H9 (cell line): ENCODE results near the gene ELFN2. TPM values are rescaled to one million over a fixed set of nuclear protein-coding genes. Genes with fewer than 3 reads are reported as not detected.

Experiments used
- DNase-seq: peaks from one replicate; pipeline ENCODE4 v3.0.0-alpha.2; 2017
- H2AFZ ChIP-seq: one replicate; pipeline ENCODE4 v1.6.1; 2013; ENCODE audit warnings: mild to moderate bottlenecking, low read length, control low read depth, moderate library complexity
- H2AK5ac ChIP-seq: 2 replicates; pipeline ENCODE4 v1.6.1; 2013; ENCODE audit warnings: low read length, control low read depth, mixed read lengths; ENCODE audit not compliant: insufficient read length
- H2BK120ac ChIP-seq: one replicate; pipeline ENCODE4 v1.6.1; 2013; ENCODE audit warnings: low read depth, mild to moderate bottlenecking, low read length, control low read depth, inconsistent platforms; ENCODE audit not compliant: poor library complexity, severe bottlenecking
- H2BK12ac ChIP-seq: 2 replicates; pipeline ENCODE4 v1.6.1; 2013; ENCODE audit warnings: low read length, control low read depth, mixed read lengths, low read depth; ENCODE audit not compliant: insufficient read length
- H2BK15ac ChIP-seq: 2 replicates; pipeline ENCODE4 v1.6.1; 2013; ENCODE audit warnings: low read depth, low read length, control low read depth
- H2BK20ac ChIP-seq: one replicate; pipeline ENCODE4 v1.6.1; 2013; ENCODE audit warnings: low read depth, mild to moderate bottlenecking, low read length, control low read depth, inconsistent platforms; ENCODE audit not compliant: poor library complexity, severe bottlenecking
- H2BK5ac ChIP-seq: 2 replicates; pipeline ENCODE4 v1.6.1; 2013; ENCODE audit warnings: low read length, control low read depth, mixed read lengths; ENCODE audit not compliant: insufficient read length
- H3K14ac ChIP-seq: 2 replicates; pipeline ENCODE4 v1.6.1; 2013; ENCODE audit warnings: low read length, control low read depth; ENCODE audit not compliant: insufficient read depth
- H3K18ac ChIP-seq: 2 replicates; pipeline ENCODE4 v1.6.1; 2013; ENCODE audit warnings: low read depth, mild to moderate bottlenecking, mixed read lengths, low read length, control low read depth; ENCODE audit not compliant: insufficient read length
- H3K23ac ChIP-seq: 2 replicates; pipeline ENCODE4 v1.6.1; 2013; ENCODE audit warnings: low read length, control low read depth, mixed read lengths, low read depth; ENCODE audit not compliant: insufficient read length
- H3K23me2 ChIP-seq: 2 replicates; pipeline ENCODE4 v1.6.1; 2013; ENCODE audit warnings: low read depth, mild to moderate bottlenecking, mixed read lengths, low read length, control low read depth; ENCODE audit not compliant: insufficient read length, poor library complexity, severe bottlenecking
- H3K27ac ChIP-seq: 2 replicates; pipeline ENCODE4 v1.5.1; 2013; ENCODE audit warnings: low read length, control low read depth, mixed read lengths, low read depth; ENCODE audit not compliant: insufficient read length
- H3K27me3 ChIP-seq: 2 replicates; pipeline ENCODE4 v1.6.1; 2013; ENCODE audit warnings: low read length, control low read depth, inconsistent platforms; ENCODE audit not compliant: insufficient read depth
- H3K4ac ChIP-seq: 2 replicates; pipeline ENCODE4 v1.6.1; 2013; ENCODE audit warnings: low read depth, mild to moderate bottlenecking, control low read depth, inconsistent platforms, low read length, moderate library complexity
- H3K4me1 ChIP-seq: 2 replicates; pipeline ENCODE4 v1.6.1; 2013; ENCODE audit warnings: low read length, control low read depth, inconsistent platforms; ENCODE audit not compliant: insufficient read depth
- H3K4me2 ChIP-seq: 2 replicates; pipeline ENCODE4 v1.6.1; 2013; ENCODE audit warnings: low read length, control low read depth, mixed read lengths; ENCODE audit not compliant: insufficient read length, insufficient read depth
- H3K56ac ChIP-seq: 2 replicates; pipeline ENCODE4 v1.6.1; 2013; ENCODE audit warnings: low read depth, mild to moderate bottlenecking, mixed read lengths, low read length, control low read depth; ENCODE audit not compliant: insufficient read length
- H3K79me1 ChIP-seq: 2 replicates; pipeline ENCODE4 v1.6.1; 2013; ENCODE audit warnings: low read depth, mild to moderate bottlenecking, moderate library complexity, low read length, control low read depth, inconsistent platforms; ENCODE audit not compliant: insufficient read depth, poor library complexity, severe bottlenecking
- H3K79me2 ChIP-seq: 2 replicates; pipeline ENCODE4 v1.6.1; 2013; ENCODE audit warnings: low read length, control low read depth, inconsistent platforms; ENCODE audit not compliant: insufficient read depth
- H3K9ac ChIP-seq: 2 replicates; pipeline ENCODE4 v1.6.1; 2013; ENCODE audit warnings: low read length, control low read depth, mixed read lengths; ENCODE audit not compliant: insufficient read length; ENCODE audit errors: extremely low read depth
- H3K9me3 ChIP-seq: one replicate; pipeline ENCODE4 v1.6.1; 2013; ENCODE audit warnings: low read depth, low read length, inconsistent platforms; ENCODE audit not compliant: control insufficient read depth
- H3T11ph ChIP-seq: one replicate; pipeline ENCODE4 v1.6.1; 2013; ENCODE audit warnings: mild to moderate bottlenecking, low read length, control low read depth, inconsistent platforms
- H4K20me1 ChIP-seq: one replicate; pipeline ENCODE4 v1.6.1; 2013; ENCODE audit not compliant: control insufficient read depth, insufficient read length, insufficient read depth
- H4K5ac ChIP-seq: 2 replicates; pipeline ENCODE4 v1.6.1; 2013; ENCODE audit warnings: low read depth, mild to moderate bottlenecking, mixed read lengths, low read length, control low read depth; ENCODE audit not compliant: insufficient read length
- H4K8ac ChIP-seq: replicated peaks from 2 replicates; pipeline ENCODE4 v1.6.1; 2013; ENCODE audit warnings: low read length, control low read depth, mixed read lengths, low read depth; ENCODE audit not compliant: insufficient read length
- H4K91ac ChIP-seq: 2 replicates; pipeline ENCODE4 v1.6.1; 2013; ENCODE audit warnings: low read depth, mild to moderate bottlenecking, moderate library complexity, mixed read lengths, low read length, control low read depth; ENCODE audit not compliant: insufficient read length
- H3K27ac Mint-ChIP-seq, 3 experiments: 2 replicates in 2 of 3; 3 replicates in 1 of 3; pipeline ENCODE4 v1.8.0; 2020 to 2021; ENCODE audit warnings: mixed read lengths in 3 of 3, mild to moderate bottlenecking in 1 of 3, moderate library complexity in 1 of 3
- H3K27me3 Mint-ChIP-seq: 2 replicates; pipeline ENCODE4 v1.8.0; 2021; ENCODE audit warnings: low read depth, mild to moderate bottlenecking, moderate library complexity, mixed read lengths
- H3K36me3 Mint-ChIP-seq, 3 experiments: 2 replicates in 2 of 3; 3 replicates in 1 of 3; pipeline ENCODE4 v1.8.0; 2020 to 2021; ENCODE audit warnings: low read depth in 3 of 3, mixed read lengths in 3 of 3; ENCODE audit not compliant: insufficient read depth in 1 of 3
- H3K4me1 Mint-ChIP-seq, 2 experiments: 2 replicates each; pipeline ENCODE4 v1.8.0; 2020; ENCODE audit warnings: mixed read lengths in 2 of 2
- H3K4me3 Mint-ChIP-seq, 2 experiments: 2 replicates in 1 of 2; 3 replicates in 1 of 2; pipeline ENCODE4 v1.8.0; 2020 to 2021; ENCODE audit warnings: mild to moderate bottlenecking in 2 of 2, mixed read lengths in 2 of 2, moderate library complexity in 1 of 2
- H3K9me3 Mint-ChIP-seq, 2 experiments: 2 replicates in 1 of 2; 3 replicates in 1 of 2; pipeline ENCODE4 v1.8.0; 2020; ENCODE audit warnings: mild to moderate bottlenecking in 2 of 2, mixed read lengths in 2 of 2, moderate library complexity in 1 of 2
- CTCF ChIP-seq: fragments of 200-600 bp; sonication (generic); conservative IDR thresholded peaks from 3 replicates; pipeline ENCODE4 v1.8.0; 2021; ENCODE audit warnings: antibody characterized with exemption, mild to moderate bottlenecking
- WGBS: extraction: QIAGEN DNeasy Blood & Tissue Kit; methylation state at CpG from one replicate; pipeline ENCODE4 v1.1.7; 2013; ENCODE audit warnings: missing lambda C conversion rate, low lambda C conversion rate, mixed read lengths; ENCODE audit not compliant: insufficient read length; ENCODE audit errors: extremely low coverage; 5-methylcytosine and 5-hydroxymethylcytosine counted together
- total RNA-seq: library from RNA; stranded (reverse); gene quantifications from 2 replicates; pipeline ENCODE4 v1.2.1, GENCODE V29; 2021

Gene ELFN2
- total RNA-seq, 1 experiment from 2014 or later: 0.70 TPM

- Histone ChIP-seq H3K9ac (no peak overlapping the region), H3K79me2 (no peaks in the 10 kb centered on the region), H2AFZ (no peak overlapping the region), H2BK120ac (no peak overlapping the region), H2BK15ac (no peak overlapping the region), H3K18ac (no peak overlapping the region), H3T11ph (no peak overlapping the region), H2BK20ac (no peak overlapping the region), H3K23me2 (peaks cover 6% of the 10 kb centered on the region), H4K91ac (no peak overlapping the region), H3K27me3 (peaks cover 21% of the 10 kb centered on the region), H4K8ac (no peak overlapping the region), H2AK5ac (no peak overlapping the region), H4K20me1 (no peaks in the 10 kb centered on the region), H2BK5ac (no peak overlapping the region), H3K4ac (no peak overlapping the region), H3K14ac (no peak overlapping the region), H4K5ac (no peak overlapping the region), H3K4me2 (peak overlapping the region; percentile 56), H3K23ac (no peak overlapping the region), H3K27ac (no peak overlapping the region), H3K79me1 (no peaks in the 10 kb centered on the region), H2BK12ac (no peak overlapping the region), H3K4me1 (no peaks in the 10 kb centered on the region), H3K56ac (no peak overlapping the region), H3K9me3 (no peaks in the 10 kb centered on the region)
- peak overlapping the region; percentile 58 to 83 for H3K4me3 Mint-ChIP-seq
- WGBS: no CpG with 5 or more reads among the region's 24 CpGs
- DNase-seq: no peak
- no peaks in the 10 kb centered on the region; a peak in 2 of 5 replicates for H3K9me3 Mint-ChIP-seq
- no peak overlapping the region for H3K27ac Mint-ChIP-seq
- H3K27me3 Mint-ChIP-seq: peaks cover 75% of the 10 kb centered on the region
- H3K36me3 Mint-ChIP-seq: no peaks in the 10 kb centered on the region; a peak in 1 of 7 replicates
- no peak for TF ChIP-seq CTCF
- H3K4me1 Mint-ChIP-seq: peaks cover 16 to 33% of the 10 kb centered on the region in 2 experiments
Observed at GRCh38 chr22:37426706-37427134, 559 bp downstream of the ELFN2 start.
